HG02885 (cell line): ENCODE measurements around the gene FAM168A.
A peak's percentile ranks its signal among the peaks of the same experiment; 100 is the strongest.

ENCODE experiments used
- ATAC-seq: cut with Tn5 transposase; IDR thresholded peaks from one replicate; pipeline ENCODE4 v1.9.1; 2021; ENCODE audit warnings: mild to moderate bottlenecking; ENCODE audit not compliant: unreplicated experiment, poor library complexity

FAM168A gene

DNA sequence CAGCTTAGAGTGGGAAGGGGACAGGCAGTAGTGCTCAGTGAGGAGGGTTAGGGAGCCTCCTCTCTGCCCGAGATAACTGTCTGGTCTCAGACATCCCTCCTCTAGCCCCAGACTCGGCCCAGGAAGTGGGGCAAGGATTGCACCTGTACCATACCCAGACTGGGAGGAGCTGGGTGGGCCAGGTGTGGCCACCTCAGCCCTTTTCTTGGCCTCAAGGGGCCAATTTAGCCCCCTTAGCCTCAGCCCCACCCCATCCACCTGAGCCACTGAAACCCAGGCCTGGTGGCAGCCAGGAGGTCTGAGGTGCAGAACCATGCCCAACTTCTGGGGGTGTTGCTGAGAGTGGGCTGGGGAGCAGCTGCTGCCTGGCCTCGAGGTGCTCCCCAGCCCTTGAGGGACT, 215.2 kb downstream of the FAM168A start:
- no peak for ATAC-seq

DNA sequence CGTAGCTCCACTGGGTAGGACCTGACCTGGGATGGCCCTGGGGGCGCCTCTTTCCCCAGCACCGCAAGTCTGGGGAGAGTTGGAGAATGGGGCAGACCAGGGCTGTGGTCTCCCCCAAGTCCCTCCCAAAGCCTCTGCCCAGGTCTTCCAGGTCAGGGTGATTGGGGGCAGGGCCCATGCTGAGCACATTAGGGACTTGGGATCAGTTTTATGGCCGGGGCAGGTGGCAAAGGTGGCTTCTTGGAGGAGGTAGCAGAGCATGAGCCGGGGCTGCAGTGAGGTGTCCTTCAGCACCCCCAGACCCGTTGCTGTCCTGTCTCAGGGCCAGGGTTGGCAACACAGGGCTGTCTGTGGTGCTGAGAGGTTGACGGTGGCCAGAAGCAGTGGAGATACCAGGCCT, 215.7 kb downstream of the FAM168A start:
- no peak for ATAC-seq

DNA sequence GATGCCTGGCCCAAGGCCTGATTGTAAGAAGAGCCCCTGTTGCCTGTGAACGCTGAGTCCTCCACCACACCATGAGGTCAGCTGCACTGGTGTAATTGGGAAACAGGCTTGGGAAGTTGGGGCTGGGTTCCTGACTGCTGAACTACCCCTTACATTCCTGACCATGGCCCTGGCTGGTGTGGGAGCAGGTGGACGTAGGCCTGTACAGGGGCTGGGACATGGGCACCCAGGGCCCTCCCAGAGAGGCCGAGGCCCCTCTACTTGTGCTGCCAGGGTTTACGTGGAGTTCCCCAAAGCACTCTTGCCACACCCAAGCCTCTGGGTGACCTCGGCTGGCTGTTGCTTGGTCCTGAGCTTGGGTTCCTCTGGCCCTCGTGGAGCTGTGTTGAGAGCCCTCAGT, 216.3 kb downstream of the FAM168A start:
- no peak for ATAC-seq

DNA sequence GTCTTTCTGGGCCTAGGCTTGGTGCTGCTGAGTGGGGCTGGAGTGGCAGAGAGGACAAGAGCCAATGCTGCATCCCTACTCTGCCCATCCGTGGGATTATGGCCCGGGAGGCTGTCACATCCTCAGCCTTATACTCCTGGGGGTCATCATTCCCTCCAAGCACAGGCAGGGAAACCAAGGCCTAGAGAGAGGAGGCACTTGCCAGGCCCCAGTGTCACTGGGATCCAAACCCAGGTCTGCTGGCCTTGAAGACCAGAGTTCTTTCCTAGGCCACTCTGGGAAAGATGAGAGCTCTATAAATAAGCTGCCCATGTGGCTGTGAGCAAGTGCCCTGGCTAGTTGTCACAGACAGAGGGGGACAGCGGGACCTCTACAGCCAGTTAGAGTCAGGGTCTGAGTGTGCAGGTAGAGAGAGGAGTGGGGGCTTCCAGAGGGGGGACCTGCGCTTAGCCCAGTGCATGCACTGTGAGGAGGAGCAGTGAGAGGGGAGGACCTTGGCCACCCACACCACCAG, 217.0 kb downstream of the FAM168A start:
- no peak for ATAC-seq

DNA sequence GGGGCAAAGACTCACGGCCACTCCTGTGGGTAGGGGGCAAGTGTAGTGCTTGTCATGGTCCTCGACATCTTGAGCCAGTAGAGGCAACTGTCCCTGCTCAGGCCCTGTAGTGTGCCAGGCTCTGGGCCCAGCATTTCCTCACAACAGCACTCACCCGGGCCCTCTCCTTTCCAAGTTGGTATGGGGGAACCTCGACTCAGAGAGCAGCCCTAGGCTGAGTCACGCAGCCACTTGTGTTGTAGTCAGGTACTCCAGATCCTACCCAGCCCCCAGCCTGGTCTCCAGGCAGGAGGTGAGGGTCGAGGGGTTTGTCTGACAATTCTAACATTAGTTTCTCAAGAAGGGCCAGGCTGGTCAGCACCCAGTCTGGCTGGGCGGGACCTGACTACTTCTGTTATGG, 217.6 kb downstream of the FAM168A start:
- ATAC-seq: no peak

DNA sequence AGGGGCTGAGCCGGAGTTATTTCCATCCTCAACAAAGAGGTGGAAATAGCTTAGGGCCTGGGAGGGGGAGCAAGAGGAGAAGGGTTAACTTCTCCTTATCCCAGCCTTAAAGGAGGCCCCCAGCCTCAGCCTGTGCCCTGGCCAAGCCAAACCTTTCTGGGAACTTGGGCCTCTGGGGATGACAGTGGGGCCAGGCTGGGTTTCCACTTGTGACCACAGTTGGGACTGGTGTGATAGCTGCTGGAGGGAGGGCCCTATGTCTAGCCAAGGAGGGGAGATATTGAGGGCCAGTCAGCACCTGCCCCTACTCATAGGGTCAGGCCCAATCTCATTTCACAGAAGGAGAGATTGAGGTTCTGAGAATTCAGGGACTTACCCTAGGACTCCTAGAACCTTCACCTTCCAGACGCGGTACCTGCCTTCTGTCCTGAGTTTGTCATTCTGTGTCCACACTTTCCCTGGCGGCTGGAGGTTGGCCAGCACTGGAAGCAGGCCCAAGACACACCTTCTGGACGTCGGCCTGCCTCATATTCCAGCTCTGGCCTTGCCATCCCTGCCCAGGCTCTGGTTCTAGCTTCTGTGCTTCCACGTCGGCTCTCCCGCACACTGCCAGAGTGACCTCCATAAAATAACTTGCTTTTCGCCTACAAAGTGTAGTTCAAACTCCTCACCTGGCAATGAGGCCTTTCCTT, 218.6 kb downstream of the FAM168A start:
- no peak for ATAC-seq

DNA sequence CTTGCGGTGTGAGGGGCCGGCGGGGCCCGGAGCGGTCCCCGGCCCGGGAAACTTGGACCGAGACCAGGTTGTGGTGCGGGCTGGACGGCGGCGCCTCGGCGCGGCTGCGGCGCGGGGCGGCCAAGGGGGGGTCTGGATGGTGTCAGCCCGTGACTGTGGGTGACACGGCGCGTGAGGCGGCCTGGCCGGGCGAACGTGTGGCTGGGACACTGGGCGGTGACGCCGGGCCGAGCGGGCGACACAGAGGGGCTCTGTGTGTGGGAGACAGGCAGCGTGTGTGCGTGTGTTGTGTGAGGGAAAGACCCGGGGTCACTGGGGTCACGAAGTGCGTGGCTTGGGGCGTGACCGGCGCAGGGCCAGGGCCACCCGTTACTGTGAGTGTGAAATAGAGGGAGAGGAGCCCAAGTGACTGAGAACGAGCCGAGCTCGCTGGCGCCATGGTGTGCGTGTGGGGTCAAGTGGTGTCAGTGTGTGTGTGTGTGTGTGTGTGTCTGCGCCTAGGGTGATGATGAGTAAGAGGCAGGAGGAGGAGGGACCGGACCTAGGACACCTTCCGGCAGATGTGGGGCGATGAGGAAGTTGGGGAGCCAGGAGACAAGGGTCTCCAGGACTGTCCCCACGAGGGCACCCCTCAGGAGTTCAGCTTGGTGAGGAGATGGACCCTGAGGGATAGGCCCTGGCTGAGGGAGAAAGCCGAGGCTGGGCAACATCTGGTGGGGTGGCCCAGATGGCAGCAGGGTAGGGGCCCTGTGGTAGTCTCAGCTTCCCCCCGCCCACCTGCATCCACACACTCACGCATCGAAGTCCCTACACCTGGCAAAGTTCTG, 220.9 kb downstream of the FAM168A start:
- ATAC-seq: peak; percentile 16

DNA sequence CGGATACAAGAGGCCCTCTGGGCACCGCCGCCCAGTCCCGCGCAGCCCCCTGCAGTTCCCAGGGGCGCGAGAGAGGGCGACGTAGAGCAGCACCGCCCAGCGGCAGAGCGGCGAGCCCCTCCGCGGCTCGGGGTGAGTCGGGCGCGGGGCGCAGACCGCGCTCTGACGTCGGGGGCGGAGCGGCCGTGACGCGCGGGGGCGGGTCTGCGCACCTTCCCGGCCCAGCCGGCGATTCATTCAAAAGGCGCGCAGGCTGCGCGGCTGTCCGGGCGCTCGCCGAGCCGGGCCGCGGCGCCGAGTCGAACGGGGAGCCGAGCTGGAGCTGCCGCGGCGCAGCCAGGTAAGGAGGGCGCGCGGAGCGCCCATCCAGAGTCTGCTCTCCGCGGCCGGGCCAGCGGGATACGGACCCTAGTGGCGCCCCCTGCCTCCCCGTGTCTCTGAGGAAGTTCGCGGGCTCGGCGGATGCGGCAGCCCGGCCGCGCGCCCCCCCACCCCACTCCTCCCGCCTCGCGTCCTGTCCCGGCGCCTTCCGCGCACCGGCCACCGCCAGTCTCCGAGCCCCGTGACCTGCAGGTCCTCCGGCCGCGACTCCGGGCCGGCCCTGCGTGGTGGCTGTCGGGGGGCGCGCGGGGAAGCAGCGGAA, 221.6 kb downstream of the FAM168A start, which contains the start of gene RELT:
Gene RELT, plus strand, starts transcription at position 240 of the 643 bp plus-strand sequence. CDS start 12,738 bp downstream, outside the sequence.
- ATAC-seq: peak; percentile 80

DNA sequence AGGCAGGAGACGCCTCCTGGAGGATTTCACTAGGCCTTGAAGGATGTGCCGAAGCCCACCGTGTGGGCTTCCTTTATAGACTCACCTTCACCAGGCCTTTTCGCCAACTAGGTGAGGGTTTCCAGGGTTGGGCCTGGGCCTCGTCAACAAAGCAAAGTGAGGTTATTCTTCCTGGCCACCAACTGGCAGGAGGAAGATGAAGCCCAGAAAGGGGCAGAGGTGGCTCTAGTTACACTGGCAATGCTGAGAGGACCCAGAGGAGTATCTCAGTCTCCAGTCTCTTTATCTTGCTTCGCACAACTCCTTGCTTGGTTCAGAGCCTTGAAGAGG, 222.1 kb downstream of the FAM168A start:
- ATAC-seq: no peak

DNA sequence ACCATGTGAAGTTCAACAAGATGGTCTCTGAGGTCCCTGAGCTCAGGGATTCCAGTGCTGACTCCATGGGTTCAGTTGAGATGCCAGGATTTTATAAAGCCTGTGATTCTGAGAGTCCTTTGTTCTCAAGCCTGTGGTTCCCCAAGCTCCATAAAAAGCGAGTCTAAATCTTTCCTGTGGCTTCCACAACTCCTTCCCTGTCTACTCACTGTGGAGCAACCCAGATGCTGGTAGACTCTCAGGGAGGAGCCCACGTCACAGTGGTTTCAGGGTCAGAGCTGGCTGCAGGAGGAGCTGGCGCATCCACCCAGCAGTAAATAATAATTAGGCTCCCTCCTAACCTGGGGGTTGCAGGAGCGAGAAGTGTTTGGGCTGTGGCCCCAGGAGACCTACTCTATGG, 223.8 kb downstream of the FAM168A start:
- ATAC-seq: no peak

DNA sequence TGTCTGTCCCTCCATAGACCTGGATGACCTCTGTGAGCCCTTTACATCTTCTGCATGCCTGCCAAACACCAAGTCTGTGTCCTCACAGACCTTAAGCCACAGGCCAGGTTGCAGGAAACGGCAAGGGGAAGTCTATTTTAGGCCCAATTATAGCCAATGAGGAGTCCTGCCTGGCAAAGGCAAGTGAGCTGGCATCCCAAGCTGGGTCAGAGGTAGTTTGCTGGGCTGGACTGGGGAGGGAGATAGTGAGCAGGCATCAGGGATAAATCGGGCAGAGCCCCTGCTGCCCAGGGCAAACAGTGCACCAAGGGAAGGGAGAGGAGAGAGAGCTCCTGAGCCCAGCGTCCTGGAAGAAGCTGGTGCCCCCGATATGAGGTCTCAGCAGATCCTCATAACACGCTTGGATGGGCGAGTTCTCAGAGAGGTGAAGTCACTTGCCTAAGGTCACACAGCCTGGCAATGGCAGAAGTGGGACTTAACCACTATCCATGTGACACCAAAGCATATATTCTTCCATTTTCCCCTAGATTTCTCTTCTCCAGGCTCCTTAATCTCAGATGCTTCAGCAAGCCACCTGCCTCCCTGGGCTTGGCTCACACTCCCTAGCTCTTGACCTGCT, 225.4 kb downstream of the FAM168A start:
- ATAC-seq: no peak

DNA sequence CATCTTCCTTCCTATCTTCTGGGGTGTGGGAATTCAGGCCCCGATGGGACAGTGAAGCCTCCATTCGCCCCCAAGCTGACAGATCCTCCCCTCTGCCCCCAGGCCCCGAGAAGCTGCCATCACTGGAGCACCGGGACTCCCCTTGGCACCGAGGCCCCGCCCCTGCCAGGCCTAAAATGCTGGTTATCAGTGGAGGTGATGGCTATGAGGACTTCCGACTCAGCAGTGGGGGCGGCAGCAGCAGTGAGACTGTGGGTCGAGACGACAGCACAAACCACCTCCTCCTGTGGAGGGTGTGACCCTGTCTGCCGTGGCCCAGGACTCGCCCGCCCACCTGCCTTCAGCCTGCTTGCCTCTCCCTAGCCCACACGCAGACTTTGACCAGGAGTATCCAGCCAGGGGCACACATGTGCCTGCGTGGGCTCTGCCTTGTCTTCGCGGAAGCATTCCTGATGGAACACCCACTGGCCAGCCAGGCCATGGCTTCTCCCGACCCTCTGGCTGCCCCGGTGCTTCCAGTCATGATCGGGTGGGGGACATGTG, 230.4 kb downstream of the FAM168A start:
- no peak for ATAC-seq

DNA sequence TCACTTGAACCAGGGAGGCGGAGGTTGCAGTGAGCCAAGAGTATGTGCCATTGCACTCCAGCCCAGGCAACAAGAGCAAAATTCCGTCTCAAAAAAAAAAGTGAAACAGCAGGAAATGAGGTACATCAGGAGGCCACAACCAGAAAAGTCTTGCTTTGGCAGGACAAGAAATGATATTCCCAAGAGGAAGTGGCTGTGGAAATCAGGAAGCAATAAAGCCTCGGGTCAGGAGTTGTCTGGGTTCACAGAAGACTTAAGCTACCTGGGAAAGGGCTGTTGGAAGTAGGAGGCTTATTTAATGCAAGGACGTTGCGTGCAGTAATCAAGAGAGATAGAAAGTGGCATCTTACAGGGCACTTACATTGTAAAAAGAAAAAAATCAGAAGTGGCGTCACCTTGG, 231.0 kb downstream of the FAM168A start:
- ATAC-seq: no peak

DNA sequence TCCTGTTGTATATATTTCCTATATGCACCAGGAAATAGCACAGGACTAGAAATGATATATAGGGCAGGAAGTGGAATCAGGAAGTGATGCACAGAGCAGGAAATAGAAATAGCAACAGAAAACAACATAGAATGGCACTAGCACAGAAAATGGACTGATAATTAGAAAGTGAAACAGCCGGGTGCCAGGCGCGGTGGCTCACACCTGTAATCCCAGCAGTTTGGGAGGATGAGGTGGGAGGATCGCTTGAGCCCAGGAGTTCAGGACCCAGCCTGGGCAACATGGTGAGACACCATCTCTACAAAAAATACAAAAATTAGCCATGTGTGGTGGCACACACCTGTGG, 231.7 kb downstream of the FAM168A start:
- no peak for ATAC-seq

DNA sequence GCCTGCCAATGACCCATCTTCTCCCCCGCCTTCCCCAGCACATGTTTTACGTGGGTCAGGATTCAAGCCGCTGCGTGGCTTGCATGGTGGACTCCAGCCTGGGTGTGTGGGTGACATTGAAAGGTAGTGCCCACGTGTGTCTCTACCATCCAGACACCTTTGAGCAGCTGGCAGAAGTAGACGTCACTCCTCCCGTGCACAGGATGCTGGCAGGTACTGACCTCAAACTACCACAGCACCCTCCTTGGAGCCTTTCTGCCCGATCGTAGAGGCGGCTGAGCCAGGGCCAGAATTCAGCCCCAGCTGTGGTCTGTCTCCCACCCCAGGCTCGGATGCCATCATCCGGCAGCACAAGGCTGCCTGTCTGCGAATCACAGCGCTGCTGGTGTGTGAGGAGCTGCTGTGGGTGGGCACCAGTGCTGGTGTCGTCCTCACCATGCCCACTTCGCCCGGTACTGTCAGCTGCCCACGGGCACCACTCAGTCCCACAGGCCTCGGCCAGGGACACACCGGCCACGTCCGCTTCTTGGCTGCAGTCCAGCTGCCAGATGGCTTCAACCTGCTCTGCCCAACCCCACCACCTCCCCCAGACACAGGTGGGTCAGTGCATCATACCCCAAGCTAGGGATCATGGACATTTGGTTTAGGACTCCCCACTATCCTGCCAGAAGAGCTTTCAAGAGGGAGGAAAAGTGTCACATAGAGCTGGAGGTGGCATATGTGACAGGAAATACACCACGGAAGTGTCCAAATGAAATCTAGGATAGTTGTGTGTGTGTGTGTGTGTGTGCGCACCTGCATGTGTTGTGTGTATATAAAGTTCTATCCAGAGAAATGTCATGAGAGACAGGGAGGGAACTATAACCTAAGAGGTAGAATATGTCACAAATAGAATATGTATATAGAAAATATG, 232.3 kb downstream of the FAM168A start:
- no peak for ATAC-seq

DNA sequence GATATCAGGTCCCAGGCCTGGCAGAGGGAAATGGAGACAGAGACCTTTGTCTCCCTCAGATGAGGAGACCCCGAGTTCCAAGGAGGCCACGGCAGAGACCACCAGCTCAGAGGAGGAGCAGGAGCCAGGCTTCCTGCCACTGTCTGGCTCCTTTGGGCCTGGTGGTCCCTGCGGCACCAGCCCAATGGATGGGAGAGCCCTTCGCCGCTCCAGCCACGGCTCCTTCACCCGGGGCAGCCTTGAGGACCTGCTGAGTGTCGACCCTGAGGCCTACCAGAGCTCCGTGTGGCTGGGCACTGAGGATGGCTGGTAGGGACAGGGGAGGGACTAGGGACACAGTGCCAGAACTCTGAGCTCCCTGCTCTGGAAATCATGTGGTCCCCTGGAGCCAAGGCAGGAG, 234.8 kb downstream of the FAM168A start:
- ATAC-seq: no peak

DNA sequence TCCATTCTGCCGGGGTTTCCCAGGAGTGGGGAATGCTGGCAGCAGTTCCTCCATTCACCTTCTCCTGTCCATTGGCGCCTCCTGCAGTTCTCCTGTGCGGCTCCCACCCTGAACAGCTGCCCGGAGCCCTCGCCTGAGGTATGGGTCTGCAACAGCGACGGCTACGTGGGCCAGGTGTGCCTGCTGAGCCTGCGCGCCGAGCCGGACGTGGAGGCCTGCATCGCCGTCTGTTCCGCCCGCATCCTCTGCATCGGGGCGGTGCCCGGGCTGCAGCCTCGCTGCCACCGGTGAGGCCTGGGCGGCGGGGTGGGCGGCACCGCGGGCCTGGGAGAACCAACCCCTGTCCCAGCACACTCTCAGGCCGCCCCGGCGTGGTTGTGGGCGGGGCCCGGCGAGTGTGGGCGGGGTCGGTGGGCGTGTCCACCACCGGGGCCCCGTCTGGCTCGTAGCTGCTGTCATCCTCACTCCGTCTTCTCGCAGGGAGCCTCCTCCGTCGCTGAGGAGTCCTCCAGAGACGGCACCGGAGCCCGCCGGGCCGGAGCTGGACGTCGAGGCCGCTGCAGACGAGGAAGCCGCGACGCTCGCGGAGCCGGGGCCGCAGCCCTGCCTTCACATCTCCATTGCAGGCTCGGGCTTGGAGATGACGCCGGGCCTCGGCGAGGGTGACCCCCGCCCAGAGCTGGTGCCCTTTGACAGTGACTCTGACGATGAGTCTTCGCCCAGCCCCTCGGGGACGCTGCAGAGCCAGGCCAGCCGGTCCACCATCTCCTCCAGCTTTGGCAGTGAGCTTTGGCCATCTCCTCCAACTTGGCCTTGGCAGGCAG, 235.7 kb downstream of the FAM168A start:
- no peak for ATAC-seq

DNA sequence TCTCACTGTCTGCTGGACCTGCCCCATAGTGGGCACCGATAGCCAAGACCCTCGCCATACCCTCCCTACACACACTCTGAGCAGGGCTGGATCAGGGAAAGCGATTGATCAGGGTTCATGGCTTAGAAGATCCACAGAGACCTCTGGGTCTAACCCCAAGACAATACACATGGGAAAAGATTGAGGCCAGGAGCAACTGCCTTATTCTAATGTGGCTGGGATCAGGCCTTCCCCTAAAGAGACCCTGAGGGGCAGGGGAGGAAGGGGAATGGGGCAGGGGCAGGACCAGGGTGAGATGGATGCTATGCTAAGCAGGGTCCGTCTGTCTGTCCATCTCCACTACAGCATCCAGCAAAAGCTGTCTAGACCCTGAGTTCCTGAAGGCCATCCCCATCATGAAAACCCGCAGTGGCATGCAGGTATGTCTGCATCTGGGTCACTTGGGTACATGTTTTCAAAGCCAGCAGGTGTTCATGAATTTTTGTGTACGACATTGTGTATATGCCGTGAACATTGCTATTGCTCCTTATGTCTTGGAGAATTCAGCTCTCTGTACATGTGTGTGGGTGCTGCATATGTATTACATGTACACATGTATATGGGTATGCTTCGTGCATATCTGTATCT, 237.1 kb downstream of the FAM168A start:
- ATAC-seq: no peak
